Esophagus muscularis mucosa (tissue), 3 donors: Measurements from ENCODE around the gene FAM81A.

Experiments used
- EP300 ChIP-seq: sonication (generic); formaldehyde crosslinking; IDR thresholded peaks from one replicate; pipeline ENCODE4 v1.6.1; 2017; ENCODE audit warnings: antibody characterized with exemption
- POLR2A ChIP-seq: fragments of 450-650 bp; IDR thresholded peaks from one replicate; pipeline ENCODE4 v1.6.1; 2017; ENCODE audit warnings: antibody characterized with exemption, moderate library complexity, mild to moderate bottlenecking, low read depth
- POLR2AphosphoS5 ChIP-seq, 2 donors: sonication (generic); formaldehyde crosslinking; IDR thresholded peaks; one replicate each; pipeline ENCODE4 v1.6.1; 2017; ENCODE audit warnings: antibody characterized with exemption in 2 of 2

DNA sequence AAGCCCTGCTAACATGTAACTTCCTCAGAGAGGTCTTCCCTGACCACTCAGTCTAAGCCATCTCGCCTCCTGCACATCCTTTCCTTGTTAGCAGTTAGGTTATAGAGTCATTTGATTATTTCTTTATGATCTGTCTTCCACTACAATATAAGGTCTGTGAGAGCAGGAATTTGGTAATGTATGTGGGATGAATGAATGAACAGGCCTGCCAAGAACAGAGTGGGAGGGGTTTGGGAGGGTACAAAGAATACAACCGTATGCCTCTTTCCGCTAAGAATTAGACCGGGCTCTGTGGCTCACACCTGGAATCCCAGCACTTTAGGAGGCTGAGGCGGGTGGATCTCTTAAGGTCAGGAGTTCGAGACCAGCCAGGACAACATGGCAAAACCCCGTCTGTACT lies 32.9 kb upstream of the FAM81A start:
- TF ChIP-seq POLR2A (no peak), POLR2AphosphoS5 (IDR thresholded peaks at IDR 0.05) (no peak), EP300 (no peak)
